ENCODE measurements around the gene CELF4.

DNA sequence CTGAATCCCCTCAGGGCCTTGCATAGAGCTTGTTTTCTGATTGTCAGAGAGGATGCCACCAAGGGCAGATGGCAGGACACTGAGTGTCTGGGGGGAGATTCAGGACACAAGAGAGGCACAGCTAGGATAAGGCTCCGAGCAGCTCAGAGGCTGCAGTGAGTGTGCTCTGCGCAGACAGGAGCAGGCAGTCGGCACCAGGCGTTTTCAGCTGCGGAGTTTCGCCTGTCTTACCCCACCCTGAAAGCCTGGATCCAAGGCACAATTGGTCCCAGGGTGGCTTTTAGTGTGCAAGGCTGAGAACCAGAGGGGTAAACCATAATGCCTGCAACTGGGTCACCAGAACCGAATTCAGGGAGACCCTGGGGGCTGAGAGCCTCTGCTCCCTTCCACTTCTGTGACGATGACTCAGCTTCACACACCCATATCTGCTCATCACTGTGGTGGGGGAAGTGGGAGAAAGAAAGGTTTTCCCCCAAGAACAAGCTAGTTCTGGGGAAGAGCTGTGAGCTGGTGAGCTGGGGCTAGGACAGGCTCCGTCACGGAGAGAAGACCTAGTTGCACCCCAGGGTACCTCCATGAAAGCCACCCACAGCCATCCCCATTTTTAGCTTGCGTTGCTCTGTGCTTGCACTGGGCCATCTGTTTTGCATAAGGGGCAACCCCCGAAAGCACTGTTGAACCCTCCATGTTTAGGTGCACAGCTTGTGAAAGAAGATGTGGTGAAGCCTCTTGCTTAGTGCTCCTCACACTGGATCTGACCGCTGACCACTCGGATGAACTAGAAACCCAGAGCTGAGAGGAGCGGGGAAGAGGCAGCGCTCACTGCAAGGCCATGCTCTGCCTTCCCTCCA lies 173.7 kb downstream of the CELF4 start:
- TF ChIP-seq, protein P1, sequence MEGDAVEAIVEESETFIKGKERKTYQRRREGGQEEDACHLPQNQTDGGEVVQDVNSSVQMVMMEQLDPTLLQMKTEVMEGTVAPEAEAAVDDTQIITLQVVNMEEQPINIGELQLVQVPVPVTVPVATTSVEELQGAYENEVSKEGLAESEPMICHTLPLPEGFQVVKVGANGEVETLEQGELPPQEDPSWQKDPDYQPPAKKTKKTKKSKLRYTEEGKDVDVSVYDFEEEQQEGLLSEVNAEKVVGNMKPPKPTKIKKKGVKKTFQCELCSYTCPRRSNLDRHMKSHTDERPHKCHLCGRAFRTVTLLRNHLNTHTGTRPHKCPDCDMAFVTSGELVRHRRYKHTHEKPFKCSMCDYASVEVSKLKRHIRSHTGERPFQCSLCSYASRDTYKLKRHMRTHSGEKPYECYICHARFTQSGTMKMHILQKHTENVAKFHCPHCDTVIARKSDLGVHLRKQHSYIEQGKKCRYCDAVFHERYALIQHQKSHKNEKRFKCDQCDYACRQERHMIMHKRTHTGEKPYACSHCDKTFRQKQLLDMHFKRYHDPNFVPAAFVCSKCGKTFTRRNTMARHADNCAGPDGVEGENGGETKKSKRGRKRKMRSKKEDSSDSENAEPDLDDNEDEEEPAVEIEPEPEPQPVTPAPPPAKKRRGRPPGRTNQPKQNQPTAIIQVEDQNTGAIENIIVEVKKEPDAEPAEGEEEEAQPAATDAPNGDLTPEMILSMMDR (IDR thresholded peaks at IDR 0.05) = no peak
- no peak for TF ChIP-seq POLR2AphosphoS5 (IDR thresholded peaks at IDR 0.05; ENCODE audit: low read depth, low read length)
